KMS-11 (cell line): ENCODE data around the gene CLINT1.

Experiments
- H2AFZ ChIP-seq: fragments of 200-600 bp; sonication (generic); 2 replicates; pipeline ENCODE4 v1.6.1; 2016; ENCODE audit warnings: antibody characterized with exemption, mixed run types, low read depth
- H3K27ac ChIP-seq: fragments of 200-600 bp; sonication (generic); 2 replicates; pipeline ENCODE4 v1.6.1; 2016; ENCODE audit warnings: mild to moderate bottlenecking, mixed run types
- H3K27me3 ChIP-seq: fragments of 200-600 bp; sonication (generic); 2 replicates; pipeline ENCODE4 v1.6.1; 2017; ENCODE audit warnings: mild to moderate bottlenecking, low read depth, mixed run types, moderate library complexity; ENCODE audit not compliant: insufficient read depth
- H3K36me3 ChIP-seq: fragments of 200-600 bp; sonication (generic); 2 replicates; pipeline ENCODE4 v1.6.1; 2017; ENCODE audit warnings: mild to moderate bottlenecking, mixed run types; ENCODE audit not compliant: insufficient read depth
- H3K4me1 ChIP-seq: fragments of 200-600 bp; sonication (generic); 2 replicates; pipeline ENCODE4 v1.6.1; 2016; ENCODE audit warnings: mild to moderate bottlenecking, low read depth, mixed run types; ENCODE audit not compliant: poor library complexity, severe bottlenecking
- H3K4me2 ChIP-seq: fragments of 200-600 bp; sonication (generic); 2 replicates; pipeline ENCODE4 v1.7.0; 2016; ENCODE audit warnings: mild to moderate bottlenecking, mixed run types
- H3K4me3 ChIP-seq: fragments of 200-600 bp; sonication (generic); IDR thresholded peaks from 2 replicates; pipeline ENCODE4 v1.6.1; 2017; ENCODE audit warnings: low read depth, low read length, mixed read lengths; ENCODE audit not compliant: insufficient read depth
- H3K79me2 ChIP-seq: fragments of 200-600 bp; sonication (generic); 2 replicates; pipeline ENCODE4 v1.6.1; 2016; ENCODE audit warnings: low read depth, mixed run types; ENCODE audit not compliant: insufficient read depth
- H3K9ac ChIP-seq: fragments of 200-600 bp; sonication (generic); 2 replicates; pipeline ENCODE4 v1.6.1; 2016; ENCODE audit warnings: mild to moderate bottlenecking, mixed run types
- H4K20me1 ChIP-seq: fragments of 200-600 bp; sonication (generic); 2 replicates; pipeline ENCODE4 v1.6.1; 2016; ENCODE audit warnings: mild to moderate bottlenecking, mixed run types; ENCODE audit not compliant: insufficient read depth
- TF ChIP-seq, protein P1 (sequence below): fragments of 200-600 bp; sonication (generic); conservative IDR thresholded peaks from 2 replicates; pipeline ENCODE4 v1.6.1; 2017; ENCODE audit warnings: low read depth, mild to moderate bottlenecking, antibody characterized with exemption, low read length, moderate library complexity, mixed read lengths

CLINT1 gene

DNA sequence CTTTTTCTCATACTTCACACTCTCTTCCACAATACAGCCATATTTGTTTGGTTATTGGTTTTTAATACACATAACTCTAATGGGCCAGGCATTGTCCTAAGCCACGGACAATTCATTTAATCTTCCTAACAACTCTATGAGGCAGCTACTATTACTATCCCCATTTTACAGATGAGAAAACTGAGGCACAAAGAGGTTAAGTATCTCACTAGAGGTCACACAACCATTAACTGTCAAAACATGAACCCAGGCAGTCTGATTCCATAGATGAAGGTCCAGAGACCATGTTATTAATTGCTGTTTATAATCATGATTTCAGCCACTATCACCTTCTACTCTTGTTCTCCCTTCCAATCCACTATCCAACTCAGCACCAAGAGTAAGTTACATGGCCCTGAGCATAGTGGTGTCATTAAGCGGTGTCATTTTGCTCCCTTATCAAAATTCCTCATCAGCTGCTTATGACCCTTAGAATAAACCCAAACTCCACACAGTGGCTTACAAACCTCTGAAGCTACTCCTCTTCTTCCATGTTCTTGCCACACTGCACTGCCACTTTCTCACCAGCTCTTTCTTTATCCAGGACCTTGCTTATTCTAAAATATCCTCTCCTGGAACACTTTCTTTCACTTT, 22.7 kb downstream of the CLINT1 start:
- no peak overlapping the region for H3K4me2 ChIP-seq
- 0 out of 2 replicates have a peak, but pooled peaks cover 5% of the 10 kb centered on the region for H4K20me1 ChIP-seq
- no peaks in the 10 kb centered on the region for H3K27me3 ChIP-seq

DNA sequence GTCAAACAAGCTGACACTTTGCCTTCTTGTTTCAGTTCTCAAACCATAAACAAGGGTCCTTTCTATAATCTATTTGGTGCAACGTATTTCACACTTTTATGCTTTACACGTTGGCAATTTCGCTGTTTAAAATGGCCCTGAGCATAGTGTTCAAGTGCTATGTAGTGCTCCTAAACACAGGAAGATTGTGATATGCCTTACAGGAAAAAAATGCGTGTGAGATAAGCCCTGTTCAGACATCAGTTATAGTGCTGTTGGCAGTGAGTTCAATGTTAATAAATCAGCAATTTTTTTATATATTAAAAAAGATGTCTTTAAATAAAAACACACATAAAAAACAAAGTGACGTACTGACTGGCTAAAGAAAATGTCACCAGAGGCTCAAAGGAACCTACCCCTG, 23.9 kb downstream of the CLINT1 start:
- no peaks in the 10 kb centered on the region for H3K36me3 ChIP-seq
- H3K27me3 ChIP-seq: no peaks in the 10 kb centered on the region
- peaks cover 28% of the 10 kb centered on the region for H3K4me1 ChIP-seq
- peaks cover 70% of the 10 kb centered on the region; the same call in 1 of the 2 replicates for H3K79me2 ChIP-seq
- no peak overlapping the region for H3K9ac ChIP-seq
- H4K20me1 ChIP-seq: 0 out of 2 replicates have a peak, but pooled peaks cover 5% of the 10 kb centered on the region
- TF ChIP-seq, protein P1, sequence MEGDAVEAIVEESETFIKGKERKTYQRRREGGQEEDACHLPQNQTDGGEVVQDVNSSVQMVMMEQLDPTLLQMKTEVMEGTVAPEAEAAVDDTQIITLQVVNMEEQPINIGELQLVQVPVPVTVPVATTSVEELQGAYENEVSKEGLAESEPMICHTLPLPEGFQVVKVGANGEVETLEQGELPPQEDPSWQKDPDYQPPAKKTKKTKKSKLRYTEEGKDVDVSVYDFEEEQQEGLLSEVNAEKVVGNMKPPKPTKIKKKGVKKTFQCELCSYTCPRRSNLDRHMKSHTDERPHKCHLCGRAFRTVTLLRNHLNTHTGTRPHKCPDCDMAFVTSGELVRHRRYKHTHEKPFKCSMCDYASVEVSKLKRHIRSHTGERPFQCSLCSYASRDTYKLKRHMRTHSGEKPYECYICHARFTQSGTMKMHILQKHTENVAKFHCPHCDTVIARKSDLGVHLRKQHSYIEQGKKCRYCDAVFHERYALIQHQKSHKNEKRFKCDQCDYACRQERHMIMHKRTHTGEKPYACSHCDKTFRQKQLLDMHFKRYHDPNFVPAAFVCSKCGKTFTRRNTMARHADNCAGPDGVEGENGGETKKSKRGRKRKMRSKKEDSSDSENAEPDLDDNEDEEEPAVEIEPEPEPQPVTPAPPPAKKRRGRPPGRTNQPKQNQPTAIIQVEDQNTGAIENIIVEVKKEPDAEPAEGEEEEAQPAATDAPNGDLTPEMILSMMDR: no peak
- no peak overlapping the region for H3K27ac ChIP-seq
- H3K4me2 ChIP-seq: no peak overlapping the region
- no peak overlapping the region for H3K4me3 ChIP-seq
- H2AFZ ChIP-seq: no peak overlapping the region

More for the DNA sequence above, 22.7 kb downstream of the CLINT1 start:
- TF ChIP-seq, protein P1: no peak
- H3K79me2 ChIP-seq: peaks cover 67% of the 10 kb centered on the region; the same call in 1 of the 2 replicates
- no peak overlapping the region for H3K27ac ChIP-seq
- H2AFZ ChIP-seq: no peak overlapping the region
- no peak overlapping the region for H3K9ac ChIP-seq
- no peaks in the 10 kb centered on the region for H3K36me3 ChIP-seq
- H3K4me3 ChIP-seq: no peak overlapping the region
- H3K4me1 ChIP-seq: peaks cover 22% of the 10 kb centered on the region

- Histone ChIP-seq H4K20me1 (peaks cover 4% of the 10 kb centered on the region; the same call in 1 of the 2 replicates), H3K79me2 (peaks cover 73% of the 10 kb centered on the region), H3K9ac (no peak overlapping the region), H3K4me3 (no peak overlapping the region), H3K36me3 (no peaks in the 10 kb centered on the region), H3K27me3 (no peaks in the 10 kb centered on the region), H2AFZ (no peak overlapping the region), H3K27ac (peak overlapping the region; percentile 66), H3K4me1 (peaks cover 83% of the 10 kb centered on the region), H3K4me2 (peak overlapping the region; percentile 5; the same call in 1 of the 2 replicates)
- TF ChIP-seq, protein P1: 0 out of 2 replicates have a peak, but pooled peaks have one; percentile 21
Observed at GRCh38 chr5:157828944-157829639, 29.9 kb downstream of the CLINT1 start.

- Histone ChIP-seq H3K9ac (no peak overlapping the region), H3K36me3 (no peaks in the 10 kb centered on the region), H3K27ac (peak overlapping the region; percentile 66), H3K27me3 (no peaks in the 10 kb centered on the region), H4K20me1 (peaks cover 3% of the 10 kb centered on the region; the same call in 1 of the 2 replicates), H3K4me2 (peak overlapping the region; percentile 21; the same call in 1 of the 2 replicates), H3K79me2 (peaks cover 73% of the 10 kb centered on the region), H3K4me1 (peaks cover 87% of the 10 kb centered on the region), H2AFZ (no peak overlapping the region), H3K4me3 (no peak overlapping the region)
- TF ChIP-seq, protein P1: no peak
Observed at GRCh38 chr5:157828105-157828943, 30.6 kb downstream of the CLINT1 start.
